ENCODE data around the gene ELOVL6. TPM values are rescaled to one million over a fixed set of nuclear protein-coding genes. Genes with fewer than 3 reads are reported as not detected.
"Not testable (repeated sequence)": the region's sequence is repeated elsewhere in the genome, so short reads cannot be mapped to it uniquely, and the experiment has no call there.

Gene ELOVL6
- total RNA-seq, 1 experiment from 2014 or later: 25.3 TPM

GRCh38 chr4:110195561-110196205 is 2.7 kb downstream of the ELOVL6 start:
- Histone ChIP-seq H3K4me2 (peak overlapping the region; percentile 76), H3K27ac (peak overlapping the region; percentile 62), H2AFZ (peak overlapping the region; percentile 91), H3K4me3 (peak overlapping the region; percentile 72), H3K79me2 (ENCODE audit: low read depth) (peaks cover 26% of the 10 kb centered on the region), H3K9me2 (ENCODE audit: insufficient read depth) (no peaks in the 10 kb centered on the region), H3K27me3 (ENCODE audit: insufficient read depth, low read depth) (no peaks in the 10 kb centered on the region), H4K20me1 (ENCODE audit: insufficient read depth) (no peaks in the 10 kb centered on the region), H3K36me3 (ENCODE audit: low read depth) (no peaks in the 10 kb centered on the region), H3K9me3 (ENCODE audit: insufficient read depth, low read depth) (no peaks in the 10 kb centered on the region), H3K4me1 (replicated peaks; ENCODE audit: insufficient read depth) (peaks cover 12% of the 10 kb centered on the region), H3F3A (ENCODE audit: insufficient read depth, low read depth) (no peaks in the 10 kb centered on the region)
- no TSS peak for BruUV-seq (replicated peaks)
- POLR2A ChIA-PET (ENCODE audit: unreplicated experiment): no interaction called here
- intact Hi-C loops (cut with micrococcal nuclease; ENCODE audit: unreplicated experiment): loop anchor here (2.0 to 10.0 kb wide), 5 partner anchors 31 to 312 kb away; no protein-coding TSS in a partner anchor
- CTCF ChIA-PET: no interaction called here
- TF ChIP-seq EZH2 (IDR thresholded peaks at IDR 0.05; ENCODE audit: low read depth) (no peak), CTCF (conservative IDR thresholded peaks at IDR 0.05) (no peak)
- no peak for DNase-seq

- Histone ChIP-seq H3K27ac (no peak overlapping the region), H3K79me2 (ENCODE audit: low read depth) (peaks cover 26% of the 10 kb centered on the region), H3K4me3 (no peak overlapping the region), H3K9me2 (ENCODE audit: insufficient read depth) (no peaks in the 10 kb centered on the region), H2AFZ (no peak overlapping the region), H4K20me1 (ENCODE audit: insufficient read depth) (no peaks in the 10 kb centered on the region), H3K27me3 (ENCODE audit: insufficient read depth, low read depth) (no peaks in the 10 kb centered on the region), H3K9me3 (ENCODE audit: insufficient read depth, low read depth) (no peaks in the 10 kb centered on the region), H3K36me3 (ENCODE audit: low read depth) (no peaks in the 10 kb centered on the region), H3K4me2 (no peak overlapping the region), H3F3A (ENCODE audit: insufficient read depth, low read depth) (no peaks in the 10 kb centered on the region), H3K4me1 (replicated peaks; ENCODE audit: insufficient read depth) (no peaks in the 10 kb centered on the region)
- ChIA-PET POLR2A (ENCODE audit: unreplicated experiment) (no interaction called here), CTCF (no interaction called here)
- no peak for DNase-seq
- BruUV-seq (replicated peaks): TSS peak; percentile 64
- TF ChIP-seq EZH2 (IDR thresholded peaks at IDR 0.05; ENCODE audit: low read depth) (no peak), CTCF (conservative IDR thresholded peaks at IDR 0.05) (no peak)
- intact Hi-C loops (cut with micrococcal nuclease; ENCODE audit: unreplicated experiment): loop anchor here (10.0 kb wide), 2 partner anchors 101 to 189 kb away; no protein-coding TSS in a partner anchor
Observed at GRCh38 chr4:110193822-110194761, 4.3 kb downstream of the ELOVL6 start.

GRCh38 chr4:110193287-110193686 is 5.1 kb downstream of the ELOVL6 start:
- POLR2A ChIA-PET (ENCODE audit: unreplicated experiment); H2AFZ ChIP-seq; H3K4me1 ChIP-seq (replicated peaks; ENCODE audit: insufficient read depth); DNase-seq; H3K9me2 ChIP-seq (ENCODE audit: insufficient read depth); H3K4me3 ChIP-seq; H4K20me1 ChIP-seq (ENCODE audit: insufficient read depth); H3K4me2 ChIP-seq; H3K27me3 ChIP-seq (ENCODE audit: insufficient read depth, low read depth); BruUV-seq (replicated peaks); H3K9me3 ChIP-seq (ENCODE audit: insufficient read depth, low read depth); H3K27ac ChIP-seq; H3F3A ChIP-seq (ENCODE audit: insufficient read depth, low read depth); H3K36me3 ChIP-seq (ENCODE audit: low read depth); CTCF ChIA-PET: not testable (repeated sequence)
- intact Hi-C loops (cut with micrococcal nuclease; ENCODE audit: unreplicated experiment): loop anchor here (10.0 kb wide), 2 partner anchors 102 to 188 kb away; no protein-coding TSS in a partner anchor
- H3K79me2 ChIP-seq (ENCODE audit: low read depth): peaks cover 26% of the 10 kb centered on the region
